ENCODE data around the gene C16orf92. TPM values are rescaled to one million over a fixed set of nuclear protein-coding genes. Genes with fewer than 3 reads are reported as not detected.

The C16orf92 gene
- total and polyA plus RNA-seq, 2 of the 13 experiments (the other 11 are each of a cell fraction or from before 2014, with no cell fraction given): not detected

- TF ChIP-seq ETV6 (CRISPR knock-in tag; conservative IDR thresholded peaks at IDR 0.05): peak; percentile 96
- peak; percentile 100 for TF ChIP-seq NFE2L1 (CRISPR knock-in tag; IDR thresholded peaks at IDR 0.05; ENCODE audit: borderline replicate concordance)
- no peak; the same call in none of the 2 replicates for TF ChIP-seq ZNF724P (CRISPR knock-in tag; IDR thresholded peaks at IDR 0.05; ENCODE audit: borderline replicate concordance)
- TF ChIP-seq ZNF12 (CRISPR knock-in tag; IDR thresholded peaks at IDR 0.05): peak; percentile 64
- 0 out of 2 replicates have a peak, but pooled peaks have one; percentile 37 for TF ChIP-seq NFIC (IDR thresholded peaks at IDR 0.05; ENCODE audit: low read length)
- peak; percentile 82 for TF ChIP-seq YY1 (IDR thresholded peaks at IDR 0.05; ENCODE audit: insufficient read depth, insufficient replicate concordance, low read depth, low read length)
- peak; percentile 98 for TF ChIP-seq ZNF430 (CRISPR knock-in tag; IDR thresholded peaks at IDR 0.05)
- TF ChIP-seq ZBTB46 (CRISPR knock-in tag; IDR thresholded peaks at IDR 0.05; ENCODE audit: borderline replicate concordance): no peak
- TF ChIP-seq ZNF652 (CRISPR knock-in tag; IDR thresholded peaks at IDR 0.05; ENCODE audit: borderline replicate concordance, low read depth): no peak
- TF ChIP-seq ZNF713 (CRISPR knock-in tag; IDR thresholded peaks at IDR 0.05): peak; percentile 97
- no peak for TF ChIP-seq MBD4 (IDR thresholded peaks at IDR 0.05; ENCODE audit: borderline replicate concordance, low read length)
- peak; percentile 74; the same call in 1 of the 2 replicates for TF ChIP-seq ZHX1 (CRISPR knock-in tag; IDR thresholded peaks at IDR 0.05; ENCODE audit: low read depth)
- TF ChIP-seq GABPA (IDR thresholded peaks at IDR 0.05; ENCODE audit: low read depth, low read length): no peak
- TF ChIP-seq GABPA (CRISPR knock-in tag; IDR thresholded peaks at IDR 0.05; ENCODE audit: low read depth): peak; percentile 81
- peak; percentile 46; the same call in 1 of the 2 replicates for TF ChIP-seq SMAD9 (CRISPR knock-in tag; IDR thresholded peaks at IDR 0.05)
- TF ChIP-seq MBNL3 (CRISPR knock-in tag; conservative IDR thresholded peaks at IDR 0.05): no peak
- TF ChIP-seq ZMYM3 (CRISPR knock-in tag; IDR thresholded peaks at IDR 0.05): peak; percentile 74
- 0 out of 2 replicates have a peak, but pooled peaks have one; percentile 88 for TF ChIP-seq NPAS2 (CRISPR knock-in tag; IDR thresholded peaks at IDR 0.05; ENCODE audit: borderline replicate concordance)
- TF ChIP-seq ZNF329 (CRISPR knock-in tag; IDR thresholded peaks at IDR 0.05; ENCODE audit: low read depth): peak; percentile 94
- peak; percentile 70 for TF ChIP-seq ZNF556 (CRISPR knock-in tag; IDR thresholded peaks at IDR 0.05; ENCODE audit: borderline replicate concordance)
- no peak for TF ChIP-seq DDIT3 (CRISPR knock-in tag; IDR thresholded peaks at IDR 0.05)
- TF ChIP-seq ATF2 (CRISPR knock-in tag; IDR thresholded peaks at IDR 0.05): peak; percentile 81
- TF ChIP-seq ZNF337 (CRISPR knock-in tag; IDR thresholded peaks at IDR 0.05; ENCODE audit: borderline replicate concordance, low read depth): no peak
- peak; percentile 74; the same call in 1 of the 2 replicates for TF ChIP-seq KDM5A (IDR thresholded peaks at IDR 0.05; ENCODE audit: borderline replicate concordance, low read length)
Observed at GRCh38 chr16:30065102-30065942, 42.3 kb downstream of the C16orf92 start, which contains the start of gene ALDOA (continued).
